ENCODE results near the gene CD101. TPM values are rescaled to one million over a fixed set of nuclear protein-coding genes. Genes with fewer than 3 reads are reported as not detected.

The CD101 gene
- polyA plus RNA-seq, 2 donors: 1.5 to 2.9 TPM

DNA sequence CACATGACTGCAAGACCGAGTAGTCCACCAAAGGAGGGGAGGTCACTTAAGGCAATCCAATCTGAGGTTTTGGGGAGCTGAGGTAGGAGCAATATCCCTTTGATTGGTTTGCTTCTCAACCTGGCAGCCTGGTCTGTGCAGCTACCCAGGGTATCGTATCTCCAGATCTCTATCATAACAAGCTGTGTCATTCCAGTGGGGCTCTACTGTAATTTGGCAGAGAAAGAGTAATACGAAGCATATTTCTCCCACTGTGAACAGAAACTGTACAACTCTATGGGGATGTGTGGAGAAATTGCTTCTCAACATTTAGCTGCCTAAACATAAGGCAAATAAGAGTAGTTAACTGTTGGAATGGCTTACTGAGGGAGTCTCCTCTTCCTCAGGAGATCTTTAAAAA, 20.6 kb downstream of the CD101 start:
- H3K4me3 ChIP-seq (ENCODE audit: low read depth in 1 of 2, low read length in 2 of 2): no peak overlapping the region
- no peaks in the 10 kb centered on the region for H3K9me3 ChIP-seq (ENCODE audit: control insufficient read depth in 2 of 2, insufficient read depth in 1 of 2, low read depth in 1 of 2, low read length in 1 of 2)
- no peaks in the 10 kb centered on the region for H3K4me1 ChIP-seq (ENCODE audit: control insufficient read depth in 2 of 2, insufficient read depth in 2 of 2, low read length in 1 of 2)
- H3K27me3 ChIP-seq (ENCODE audit: control insufficient read depth in 1 of 2, insufficient read depth in 2 of 2, low read length in 2 of 2): no peaks in the 10 kb centered on the region
- no peak overlapping the region for H3K27ac ChIP-seq (ENCODE audit: low read depth in 2 of 2, low read length in 1 of 2)
- H3K36me3 ChIP-seq (ENCODE audit: control insufficient read depth in 2 of 2, insufficient read depth in 2 of 2, low read length in 1 of 2): peaks cover under 1 to 3% of the 10 kb centered on the region in 2 donors
- 64 to 90% methylated on average over 3 of the region's 3 CpGs for WGBS, 2 donors

DNA sequence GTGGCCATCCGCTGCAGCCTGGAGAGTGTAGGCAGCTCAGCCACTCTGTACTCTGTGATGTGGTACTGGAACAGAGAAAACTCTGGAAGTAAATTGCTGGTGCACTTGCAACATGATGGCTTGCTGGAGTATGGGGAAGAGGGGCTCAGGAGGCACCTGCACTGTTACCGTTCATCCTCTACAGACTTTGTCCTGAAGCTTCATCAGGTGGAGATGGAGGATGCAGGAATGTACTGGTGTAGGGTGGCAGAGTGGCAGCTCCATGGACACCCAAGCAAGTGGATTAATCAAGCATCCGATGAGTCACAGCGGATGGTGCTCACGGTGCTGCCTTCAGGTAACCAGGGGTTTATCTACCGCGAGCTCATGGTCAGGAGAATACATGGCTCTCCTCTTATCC, 24.0 kb downstream of the CD101 start:
- no peak overlapping the region for H3K27ac ChIP-seq (ENCODE audit: low read depth in 2 of 2, low read length in 1 of 2)
- H3K9me3 ChIP-seq (ENCODE audit: control insufficient read depth in 2 of 2, insufficient read depth in 1 of 2, low read depth in 1 of 2, low read length in 1 of 2): no peaks in the 10 kb centered on the region
- H3K4me3 ChIP-seq (ENCODE audit: low read depth in 1 of 2, low read length in 2 of 2): no peak overlapping the region
- WGBS, 2 donors: 94 to 96% methylated on average over 7 of the region's 7 CpGs
- no peaks in the 10 kb centered on the region for H3K4me1 ChIP-seq (ENCODE audit: control insufficient read depth in 2 of 2, insufficient read depth in 2 of 2, low read length in 1 of 2)
- no peaks in the 10 kb centered on the region for H3K27me3 ChIP-seq (ENCODE audit: control insufficient read depth in 1 of 2, insufficient read depth in 2 of 2, low read length in 2 of 2)
- peaks cover 0 to 3% of the 10 kb centered on the region in 2 donors for H3K36me3 ChIP-seq (ENCODE audit: control insufficient read depth in 2 of 2, insufficient read depth in 2 of 2, low read length in 1 of 2)

DNA sequence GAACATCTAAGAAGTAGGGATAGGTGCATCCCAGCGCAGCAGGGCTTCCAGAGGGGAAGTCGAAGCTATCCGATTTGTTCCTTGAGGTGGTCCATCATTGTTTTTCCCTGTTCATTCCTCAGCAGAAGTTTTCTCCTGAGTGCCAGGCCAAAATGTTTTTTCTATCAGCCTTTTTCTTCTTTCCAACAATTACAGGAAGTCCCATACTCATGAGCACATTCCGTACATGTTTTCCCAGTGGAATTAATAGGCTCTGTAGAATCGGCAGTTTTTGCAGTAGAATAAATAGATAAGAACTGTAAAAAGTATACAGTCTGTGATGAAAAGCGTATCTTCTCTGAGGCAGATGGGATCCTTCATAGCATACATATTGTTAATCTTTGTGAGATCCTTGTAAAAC, 24.8 kb downstream of the CD101 start:
- Histone ChIP-seq H3K4me1 (ENCODE audit: control insufficient read depth in 2 of 2, insufficient read depth in 2 of 2, low read length in 1 of 2) (no peaks in the 10 kb centered on the region), H3K27ac (ENCODE audit: low read depth in 2 of 2, low read length in 1 of 2) (no peak overlapping the region), H3K36me3 (ENCODE audit: control insufficient read depth in 2 of 2, insufficient read depth in 2 of 2, low read length in 1 of 2) (peaks cover 0 to 3% of the 10 kb centered on the region in 2 donors), H3K27me3 (ENCODE audit: control insufficient read depth in 1 of 2, insufficient read depth in 2 of 2, low read length in 2 of 2) (no peaks in the 10 kb centered on the region), H3K4me3 (ENCODE audit: low read depth in 1 of 2, low read length in 2 of 2) (no peak overlapping the region), H3K9me3 (ENCODE audit: control insufficient read depth in 2 of 2, insufficient read depth in 1 of 2, low read depth in 1 of 2, low read length in 1 of 2) (no peaks in the 10 kb centered on the region)
- WGBS, 2 donors: 70 to 75% methylated on average over 6 of the region's 6 CpGs

DNA sequence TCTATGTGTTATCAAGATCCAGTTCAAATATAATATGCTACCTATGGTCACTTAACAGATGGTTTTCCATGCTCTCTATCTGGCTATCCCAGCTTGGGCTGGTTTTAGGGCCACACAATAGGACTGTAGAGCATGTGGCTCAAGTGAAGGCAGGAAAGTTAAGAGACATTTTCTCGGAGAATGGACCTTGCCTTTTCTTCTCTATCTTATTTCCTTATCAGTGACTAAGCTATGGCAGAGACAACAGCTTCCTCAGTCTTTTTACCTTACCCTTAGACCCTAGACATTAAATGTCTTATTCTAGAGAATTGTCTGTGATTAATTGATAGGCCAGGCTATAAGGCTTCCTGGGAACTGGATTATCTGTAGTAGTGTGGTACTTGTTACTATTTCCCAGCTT, 28.1 kb downstream of the CD101 start:
- H3K27ac ChIP-seq (ENCODE audit: low read depth in 2 of 2, low read length in 1 of 2): no peak overlapping the region
- 75 to 91% methylated on average over 1 of the region's 1 CpG for WGBS, 2 donors
- H3K4me1 ChIP-seq (ENCODE audit: control insufficient read depth in 2 of 2, insufficient read depth in 2 of 2, low read length in 1 of 2): no peaks in the 10 kb centered on the region
- H3K36me3 ChIP-seq (ENCODE audit: control insufficient read depth in 2 of 2, insufficient read depth in 2 of 2, low read length in 1 of 2): peaks cover 0 to 3% of the 10 kb centered on the region in 2 donors
- H3K27me3 ChIP-seq (ENCODE audit: control insufficient read depth in 1 of 2, insufficient read depth in 2 of 2, low read length in 2 of 2): no peaks in the 10 kb centered on the region
- no peak overlapping the region for H3K4me3 ChIP-seq (ENCODE audit: low read depth in 1 of 2, low read length in 2 of 2)
- no peaks in the 10 kb centered on the region for H3K9me3 ChIP-seq (ENCODE audit: control insufficient read depth in 2 of 2, insufficient read depth in 1 of 2, low read depth in 1 of 2, low read length in 1 of 2)

DNA sequence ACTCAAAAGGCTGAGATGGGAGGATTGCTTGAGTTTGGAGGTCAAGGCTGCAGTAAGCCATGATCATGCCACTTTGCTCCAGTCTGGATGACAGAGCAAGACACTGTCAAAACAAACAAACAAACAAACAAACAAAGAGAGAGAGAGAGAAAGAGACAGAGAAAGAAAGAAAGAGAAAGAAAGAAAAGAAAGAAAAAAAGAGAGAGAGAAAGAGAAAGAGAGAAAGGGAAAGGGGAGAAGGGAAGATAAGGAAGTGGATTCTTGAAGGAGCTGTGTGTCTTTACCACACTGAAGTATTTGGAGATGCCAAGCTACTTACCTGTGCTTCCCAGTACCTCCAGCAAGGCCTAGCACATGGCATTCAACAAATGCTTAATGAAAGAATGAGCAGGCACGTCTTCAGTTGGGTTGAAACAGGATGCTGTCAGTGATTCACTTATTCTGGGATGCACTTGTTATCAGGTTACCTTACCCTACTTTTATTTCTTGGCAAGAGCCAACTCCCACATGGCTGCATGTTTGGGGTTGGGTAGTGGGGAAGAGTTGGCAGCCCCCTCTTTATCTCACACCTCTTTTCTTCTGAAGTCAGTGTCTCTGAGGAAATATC, 28.8 kb downstream of the CD101 start:
- no peaks in the 10 kb centered on the region for H3K4me1 ChIP-seq (ENCODE audit: control insufficient read depth in 2 of 2, insufficient read depth in 2 of 2, low read length in 1 of 2)
- no peak overlapping the region for H3K4me3 ChIP-seq (ENCODE audit: low read depth in 1 of 2, low read length in 2 of 2)
- peaks cover 0 to 3% of the 10 kb centered on the region in 2 donors for H3K36me3 ChIP-seq (ENCODE audit: control insufficient read depth in 2 of 2, insufficient read depth in 2 of 2, low read length in 1 of 2)
- H3K27me3 ChIP-seq (ENCODE audit: control insufficient read depth in 1 of 2, insufficient read depth in 2 of 2, low read length in 2 of 2): no peaks in the 10 kb centered on the region
- 82 to 90% methylated on average over 1 of the region's 1 CpG for WGBS, 2 donors
- no peaks in the 10 kb centered on the region for H3K9me3 ChIP-seq (ENCODE audit: control insufficient read depth in 2 of 2, insufficient read depth in 1 of 2, low read depth in 1 of 2, low read length in 1 of 2)
- no peak overlapping the region for H3K27ac ChIP-seq (ENCODE audit: low read depth in 2 of 2, low read length in 1 of 2)

DNA sequence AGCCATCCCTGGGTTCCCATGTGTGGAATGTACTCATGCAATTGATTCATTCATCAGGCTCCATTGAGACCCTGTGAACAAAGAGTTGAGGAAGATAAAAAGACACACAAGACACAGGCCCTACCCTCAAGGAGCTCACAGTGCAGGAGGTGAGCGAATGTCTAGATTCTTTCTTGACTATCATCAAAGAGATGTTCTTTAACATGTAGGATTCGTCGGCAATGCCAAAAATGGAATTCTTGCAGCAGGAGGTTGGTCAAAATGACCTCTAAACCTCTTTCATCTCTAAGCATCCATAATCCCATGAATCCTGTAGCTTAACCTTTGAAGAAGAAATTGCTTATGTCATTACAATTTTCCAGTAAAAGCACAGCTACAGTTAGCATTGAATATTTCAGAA, 30.7 kb downstream of the CD101 start:
- no peaks in the 10 kb centered on the region for H3K4me1 ChIP-seq (ENCODE audit: control insufficient read depth in 2 of 2, insufficient read depth in 2 of 2, low read length in 1 of 2)
- 89 to 91% methylated on average over 3 of the region's 3 CpGs for WGBS, 2 donors
- no peaks in the 10 kb centered on the region for H3K9me3 ChIP-seq (ENCODE audit: control insufficient read depth in 2 of 2, insufficient read depth in 1 of 2, low read depth in 1 of 2, low read length in 1 of 2)
- no peaks in the 10 kb centered on the region for H3K27me3 ChIP-seq (ENCODE audit: control insufficient read depth in 1 of 2, insufficient read depth in 2 of 2, low read length in 2 of 2)
- H3K36me3 ChIP-seq (ENCODE audit: control insufficient read depth in 2 of 2, insufficient read depth in 2 of 2, low read length in 1 of 2): no peaks in the 10 kb centered on the region
- H3K4me3 ChIP-seq (ENCODE audit: low read depth in 1 of 2, low read length in 2 of 2): no peak overlapping the region
- no peak overlapping the region for H3K27ac ChIP-seq (ENCODE audit: low read depth in 2 of 2, low read length in 1 of 2)

DNA sequence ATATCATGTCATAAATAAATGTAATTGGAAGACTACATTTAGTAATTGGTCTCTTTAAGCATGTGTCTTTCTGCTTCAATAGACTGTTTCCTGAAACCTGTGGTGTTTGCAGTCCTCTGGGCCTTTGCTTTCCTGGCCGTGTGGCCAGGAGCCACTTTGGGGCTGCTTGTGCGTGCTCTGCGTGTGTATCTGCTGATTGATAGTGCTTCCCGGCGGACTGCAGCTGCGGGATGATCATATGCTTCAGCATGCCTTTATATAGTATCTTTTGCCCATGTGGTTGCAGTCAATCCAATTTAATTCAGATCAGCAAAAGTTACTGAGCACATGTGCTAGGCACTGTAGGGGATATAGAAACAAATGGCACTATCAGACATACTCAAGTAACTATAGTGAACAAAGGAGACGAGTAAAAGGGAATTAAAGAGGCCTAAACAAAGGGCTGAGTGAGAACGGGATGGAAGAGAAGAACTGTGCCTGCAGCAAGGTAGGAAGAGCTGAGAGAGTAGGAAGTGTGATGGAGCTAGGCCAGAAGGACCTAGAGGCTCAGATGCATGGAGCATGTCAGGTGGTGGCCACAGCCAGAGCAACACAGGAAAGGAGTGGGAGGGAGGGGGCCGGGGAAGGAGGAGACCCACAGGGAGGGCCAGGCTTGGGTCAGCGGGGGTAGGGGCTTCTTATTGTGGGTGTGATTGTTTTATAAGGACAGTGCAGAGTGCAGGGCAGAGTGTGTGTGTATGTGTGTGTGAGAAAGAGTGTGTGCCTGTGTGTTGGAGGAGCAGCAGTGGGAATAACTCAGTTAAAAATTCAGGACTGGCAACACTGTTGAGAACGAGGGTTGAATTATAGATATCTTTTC, 31.4 kb downstream of the CD101 start:
- Histone ChIP-seq H3K4me3 (ENCODE audit: low read depth in 1 of 2, low read length in 2 of 2) (no peak overlapping the region), H3K36me3 (ENCODE audit: control insufficient read depth in 2 of 2, insufficient read depth in 2 of 2, low read length in 1 of 2) (no peaks in the 10 kb centered on the region), H3K27ac (ENCODE audit: low read depth in 2 of 2, low read length in 1 of 2) (no peak overlapping the region), H3K27me3 (ENCODE audit: control insufficient read depth in 1 of 2, insufficient read depth in 2 of 2, low read length in 2 of 2) (no peaks in the 10 kb centered on the region), H3K9me3 (ENCODE audit: control insufficient read depth in 2 of 2, insufficient read depth in 1 of 2, low read depth in 1 of 2, low read length in 1 of 2) (no peaks in the 10 kb centered on the region), H3K4me1 (ENCODE audit: control insufficient read depth in 2 of 2, insufficient read depth in 2 of 2, low read length in 1 of 2) (no peaks in the 10 kb centered on the region)
- 74 to 76% methylated on average over 11 of the region's 11 CpGs for WGBS, 2 donors

DNA sequence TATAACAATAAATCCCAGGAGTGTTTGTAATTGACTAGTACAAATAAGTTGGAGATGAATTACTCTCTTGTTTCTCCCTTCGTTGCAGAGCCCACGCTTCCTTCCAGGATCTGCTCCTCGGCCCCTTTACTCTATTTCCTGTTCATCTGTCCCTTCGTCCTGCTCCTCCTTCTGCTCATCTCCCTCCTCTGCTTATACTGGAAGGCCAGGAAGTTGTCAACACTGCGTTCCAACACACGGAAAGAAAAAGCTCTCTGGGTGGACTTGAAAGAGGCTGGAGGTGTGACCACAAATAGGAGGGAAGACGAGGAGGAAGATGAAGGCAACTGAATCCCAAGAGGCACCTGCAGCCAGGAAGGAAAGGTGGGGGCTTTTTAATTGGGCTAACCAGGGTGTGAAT, 32.2 kb downstream of the CD101 start:
- no peaks in the 10 kb centered on the region for H3K36me3 ChIP-seq (ENCODE audit: control insufficient read depth in 2 of 2, insufficient read depth in 2 of 2, low read length in 1 of 2)
- H3K27me3 ChIP-seq (ENCODE audit: control insufficient read depth in 1 of 2, insufficient read depth in 2 of 2, low read length in 2 of 2): no peaks in the 10 kb centered on the region
- 76 to 83% methylated on average over 7 of the region's 7 CpGs for WGBS, 2 donors
- no peaks in the 10 kb centered on the region for H3K9me3 ChIP-seq (ENCODE audit: control insufficient read depth in 2 of 2, insufficient read depth in 1 of 2, low read depth in 1 of 2, low read length in 1 of 2)
- H3K4me3 ChIP-seq (ENCODE audit: low read depth in 1 of 2, low read length in 2 of 2): no peak overlapping the region
- no peak overlapping the region for H3K27ac ChIP-seq (ENCODE audit: low read depth in 2 of 2, low read length in 1 of 2)
- H3K4me1 ChIP-seq (ENCODE audit: control insufficient read depth in 2 of 2, insufficient read depth in 2 of 2, low read length in 1 of 2): no peaks in the 10 kb centered on the region

DNA sequence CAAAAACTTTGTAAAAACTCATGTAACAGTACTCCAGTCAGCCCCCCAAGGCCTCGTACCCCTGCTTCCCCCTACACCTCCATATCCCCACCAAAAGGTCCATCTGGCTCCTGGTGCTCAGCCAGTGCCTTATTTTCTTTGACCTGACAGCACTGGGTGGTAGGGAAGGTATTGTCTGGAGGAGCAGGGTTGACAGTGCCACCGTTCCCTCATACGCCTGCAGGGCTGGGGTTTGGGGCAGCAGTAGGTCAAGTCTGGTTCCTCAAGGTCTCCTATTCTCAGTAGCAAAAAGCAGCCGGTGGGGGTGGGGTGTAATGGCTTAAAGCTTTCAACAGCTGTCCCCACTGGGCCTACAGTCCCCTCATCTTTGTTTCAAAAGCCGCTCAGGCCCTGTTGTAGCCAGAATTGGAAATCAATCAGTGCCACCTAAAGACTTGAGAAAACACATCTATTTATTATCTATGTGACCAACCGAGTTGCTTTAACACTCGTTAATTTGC, 33.3 kb downstream of the CD101 start:
- no peak overlapping the region for H3K4me3 ChIP-seq (ENCODE audit: low read depth in 1 of 2, low read length in 2 of 2)
- WGBS, 2 donors: 90 to 91% methylated on average over 7 of the region's 7 CpGs
- no peaks in the 10 kb centered on the region for H3K36me3 ChIP-seq (ENCODE audit: control insufficient read depth in 2 of 2, insufficient read depth in 2 of 2, low read length in 1 of 2)
- no peak overlapping the region for H3K27ac ChIP-seq (ENCODE audit: low read depth in 2 of 2, low read length in 1 of 2)
- no peaks in the 10 kb centered on the region for H3K9me3 ChIP-seq (ENCODE audit: control insufficient read depth in 2 of 2, insufficient read depth in 1 of 2, low read depth in 1 of 2, low read length in 1 of 2)
- no peaks in the 10 kb centered on the region for H3K4me1 ChIP-seq (ENCODE audit: control insufficient read depth in 2 of 2, insufficient read depth in 2 of 2, low read length in 1 of 2)
- no peaks in the 10 kb centered on the region for H3K27me3 ChIP-seq (ENCODE audit: control insufficient read depth in 1 of 2, insufficient read depth in 2 of 2, low read length in 2 of 2)

Measured in esophagus (tissue), 2 donors.